ENCODE measurements around the gene GABRG3.

GABRG3 gene

DNA sequence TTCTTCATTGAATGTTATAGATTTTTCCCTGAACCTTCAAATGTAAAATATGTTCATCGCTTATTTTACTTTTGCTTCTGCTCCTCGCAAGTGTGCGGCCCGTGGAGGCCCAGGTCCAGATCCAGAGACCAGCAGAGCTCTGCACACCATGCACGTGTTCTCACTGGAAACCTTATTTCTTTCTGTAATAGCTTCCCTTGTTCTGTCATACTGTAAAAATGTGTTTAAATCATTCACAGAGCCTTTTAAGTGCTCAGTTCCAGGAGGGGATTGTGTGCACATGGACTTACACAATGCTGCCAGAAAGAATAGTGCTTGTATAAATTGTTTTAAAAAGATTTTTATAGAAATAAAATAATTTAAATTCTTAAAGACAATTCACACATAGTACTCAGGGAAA lies 359.3 kb downstream of the GABRG3 start:
- in situ Hi-C loops (cut with HindIII; ENCODE audit: low pct_ligation_motif_present, low sequenced_read_pairs), result no loop called here
- no peak overlapping the region for H3K27ac ChIP-seq
- TF ChIP-seq, protein P1, sequence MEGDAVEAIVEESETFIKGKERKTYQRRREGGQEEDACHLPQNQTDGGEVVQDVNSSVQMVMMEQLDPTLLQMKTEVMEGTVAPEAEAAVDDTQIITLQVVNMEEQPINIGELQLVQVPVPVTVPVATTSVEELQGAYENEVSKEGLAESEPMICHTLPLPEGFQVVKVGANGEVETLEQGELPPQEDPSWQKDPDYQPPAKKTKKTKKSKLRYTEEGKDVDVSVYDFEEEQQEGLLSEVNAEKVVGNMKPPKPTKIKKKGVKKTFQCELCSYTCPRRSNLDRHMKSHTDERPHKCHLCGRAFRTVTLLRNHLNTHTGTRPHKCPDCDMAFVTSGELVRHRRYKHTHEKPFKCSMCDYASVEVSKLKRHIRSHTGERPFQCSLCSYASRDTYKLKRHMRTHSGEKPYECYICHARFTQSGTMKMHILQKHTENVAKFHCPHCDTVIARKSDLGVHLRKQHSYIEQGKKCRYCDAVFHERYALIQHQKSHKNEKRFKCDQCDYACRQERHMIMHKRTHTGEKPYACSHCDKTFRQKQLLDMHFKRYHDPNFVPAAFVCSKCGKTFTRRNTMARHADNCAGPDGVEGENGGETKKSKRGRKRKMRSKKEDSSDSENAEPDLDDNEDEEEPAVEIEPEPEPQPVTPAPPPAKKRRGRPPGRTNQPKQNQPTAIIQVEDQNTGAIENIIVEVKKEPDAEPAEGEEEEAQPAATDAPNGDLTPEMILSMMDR (IDR thresholded peaks at IDR 0.05; ENCODE audit: low read depth, low read length, missing control alignments), result no peak
- H3K4me3 ChIP-seq (ENCODE audit: low read depth, low read length), result no peak overlapping the region
- no peaks in the 10 kb centered on the region for H3K27me3 ChIP-seq (replicated peaks)
- no peaks in the 10 kb centered on the region for H3K36me3 ChIP-seq (replicated peaks)
- no peak for DNase-seq

DNA sequence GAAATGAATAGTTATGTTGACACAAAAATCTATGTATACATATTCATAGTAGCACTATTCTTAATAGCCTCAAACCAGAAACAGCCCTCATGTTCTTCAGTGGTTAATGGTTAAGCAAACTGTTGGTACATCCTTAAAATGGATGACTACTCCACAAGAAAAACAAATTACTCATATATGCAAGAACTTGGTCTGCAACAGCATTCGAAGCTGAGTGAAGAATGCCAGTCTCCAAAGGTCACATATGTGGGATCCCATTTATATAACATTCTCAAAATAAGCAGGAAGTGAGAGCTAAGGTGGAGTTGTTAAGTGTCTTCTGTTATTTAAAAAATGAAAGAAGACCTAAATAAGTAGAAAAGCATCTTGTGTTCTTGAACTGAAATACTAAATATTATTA lies 365.7 kb downstream of the GABRG3 start:
- TF ChIP-seq, protein P1 (IDR thresholded peaks at IDR 0.05; ENCODE audit: low read depth, low read length, missing control alignments), result no peak
- DNase-seq, result no peak
- Histone ChIP-seq H3K36me3 (replicated peaks) (no peaks in the 10 kb centered on the region), H3K27me3 (replicated peaks) (no peaks in the 10 kb centered on the region), H3K27ac (no peak overlapping the region), H3K4me3 (ENCODE audit: low read depth, low read length) (no peak overlapping the region)
- in situ Hi-C loops (cut with HindIII; ENCODE audit: low pct_ligation_motif_present, low sequenced_read_pairs), result no loop called here

DNA sequence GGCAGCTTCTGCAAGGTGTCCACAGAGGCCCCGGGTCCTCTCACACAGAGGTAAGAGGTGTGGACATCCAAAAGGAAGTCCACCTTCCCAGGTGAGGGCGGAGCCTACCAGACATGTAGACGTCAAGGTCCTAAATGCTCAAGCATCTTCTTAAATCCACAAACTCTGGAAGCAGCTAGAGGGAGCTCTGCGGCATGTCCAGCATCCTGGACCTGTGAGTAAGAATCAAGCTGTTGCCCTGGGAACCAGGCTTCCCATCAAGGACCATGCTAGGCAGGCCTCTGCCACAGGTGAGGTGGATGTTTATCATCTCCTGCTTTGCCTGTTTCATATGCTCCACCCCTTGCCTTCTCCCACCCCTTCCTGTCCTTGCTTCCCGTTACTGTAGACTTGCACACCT lies 368.2 kb downstream of the GABRG3 start:
- no peaks in the 10 kb centered on the region for H3K36me3 ChIP-seq (replicated peaks)
- no peak overlapping the region for H3K4me3 ChIP-seq (ENCODE audit: low read depth, low read length)
- in situ Hi-C loops (cut with HindIII; ENCODE audit: low pct_ligation_motif_present, low sequenced_read_pairs), result no loop called here
- no peaks in the 10 kb centered on the region for H3K27me3 ChIP-seq (replicated peaks)
- H3K27ac ChIP-seq, result no peak overlapping the region
- TF ChIP-seq, protein P1 (IDR thresholded peaks at IDR 0.05; ENCODE audit: low read depth, low read length, missing control alignments), result no peak
- no peak for DNase-seq

DNA sequence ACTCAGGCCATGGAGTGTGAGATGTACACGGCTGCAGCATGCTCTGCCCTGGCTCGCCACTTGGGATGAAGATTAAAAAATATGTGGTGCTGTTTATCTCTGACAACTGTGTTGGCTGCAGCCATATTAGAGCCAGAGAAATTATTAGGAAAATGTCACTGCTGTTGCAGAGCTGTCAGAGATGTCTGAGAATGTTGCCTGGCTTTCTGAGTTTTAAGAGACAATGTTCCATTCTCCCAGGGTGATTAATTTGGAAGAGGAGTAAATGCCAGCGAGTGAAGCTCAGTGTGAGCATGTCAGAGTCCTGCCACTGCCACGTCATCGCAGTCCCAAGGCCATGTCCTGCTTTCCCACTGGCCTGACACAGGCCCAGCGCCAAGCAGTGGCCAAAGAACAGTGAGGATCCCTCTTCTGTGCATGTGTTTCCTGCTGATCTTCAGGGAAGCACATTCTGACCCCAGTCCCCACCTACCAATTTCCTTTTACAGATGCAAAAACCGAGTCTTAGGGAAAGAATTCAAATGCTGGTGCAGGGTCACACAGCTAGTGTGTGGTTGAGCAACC lies 370.9 kb downstream of the GABRG3 start:
- in situ Hi-C loops (cut with HindIII; ENCODE audit: low pct_ligation_motif_present, low sequenced_read_pairs), result no loop called here
- Histone ChIP-seq H3K27me3 (replicated peaks) (no peaks in the 10 kb centered on the region), H3K4me3 (ENCODE audit: low read depth, low read length) (no peak overlapping the region), H3K36me3 (replicated peaks) (no peaks in the 10 kb centered on the region), H3K27ac (no peak overlapping the region)
- TF ChIP-seq, protein P1 (IDR thresholded peaks at IDR 0.05; ENCODE audit: low read depth, low read length, missing control alignments), result no peak
- no peak for DNase-seq

DNA sequence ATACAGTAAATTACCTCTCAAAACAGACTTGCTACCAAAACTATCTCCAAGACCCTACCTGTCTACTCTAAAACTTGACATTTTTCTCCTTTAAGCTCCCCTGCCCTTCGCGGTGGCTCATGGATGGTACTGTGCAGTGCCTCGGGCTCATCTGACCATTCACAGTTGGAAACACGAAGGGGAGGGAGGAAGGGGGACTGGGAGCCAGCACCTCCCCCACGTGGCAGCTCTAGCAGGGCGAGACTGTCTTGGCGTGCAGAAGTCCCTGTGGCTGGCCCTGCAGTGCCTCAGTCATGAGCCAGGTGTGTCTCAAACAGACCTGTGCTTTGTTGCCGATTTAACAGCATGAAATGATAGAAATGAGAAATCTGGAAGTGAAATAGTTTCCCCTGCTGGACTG lies 372.0 kb downstream of the GABRG3 start:
- in situ Hi-C loops (cut with HindIII; ENCODE audit: low pct_ligation_motif_present, low sequenced_read_pairs), result no loop called here
- DNase-seq, result no peak
- Histone ChIP-seq H3K27me3 (replicated peaks) (no peaks in the 10 kb centered on the region), H3K36me3 (replicated peaks) (no peaks in the 10 kb centered on the region), H3K27ac (no peak overlapping the region), H3K4me3 (ENCODE audit: low read depth, low read length) (no peak overlapping the region)
- TF ChIP-seq, protein P1 (IDR thresholded peaks at IDR 0.05; ENCODE audit: low read depth, low read length, missing control alignments), result no peak

DNA sequence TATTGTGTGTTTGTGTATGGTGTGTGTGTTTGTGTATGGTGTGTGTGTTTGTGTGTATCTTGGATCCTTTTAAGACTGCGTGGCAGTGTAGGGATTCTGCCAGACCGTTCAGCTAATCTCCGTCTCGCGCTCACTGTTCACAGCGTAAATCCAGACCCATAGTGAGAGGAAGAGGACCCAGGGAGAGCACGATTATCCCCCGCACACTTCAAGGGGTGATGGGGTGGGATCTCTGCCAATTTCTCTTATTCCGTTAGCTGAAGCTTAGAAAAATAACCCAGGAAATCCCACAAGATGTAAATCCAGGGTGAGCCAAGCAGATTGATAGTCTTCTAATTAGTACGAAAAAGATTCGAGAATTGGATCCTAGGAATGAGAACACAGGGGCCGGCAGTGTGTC lies 381.2 kb downstream of the GABRG3 start:
- H3K27ac ChIP-seq, result no peak overlapping the region
- TF ChIP-seq, protein P1 (IDR thresholded peaks at IDR 0.05; ENCODE audit: low read depth, low read length, missing control alignments), result no peak
- DNase-seq, result no peak
- H3K27me3 ChIP-seq (replicated peaks), result no peaks in the 10 kb centered on the region
- no peaks in the 10 kb centered on the region for H3K36me3 ChIP-seq (replicated peaks)
- H3K4me3 ChIP-seq (ENCODE audit: low read depth, low read length), result no peak overlapping the region
- in situ Hi-C loops (cut with HindIII; ENCODE audit: low pct_ligation_motif_present, low sequenced_read_pairs), result no loop called here
